H1 (cell line): ENCODE data around the gene CCDC171. TPM values are rescaled to one million over a fixed set of nuclear protein-coding genes. Genes with fewer than 3 reads are reported as not detected.

Source experiments
- CTCF ChIA-PET: fragments of 300-600 bp; sonication (Branson Sonifier 250); formaldehyde crosslinking; loops from one replicate; lab custom pipeline; 2021; ENCODE audit not compliant: partially characterized antibody; lab: Charles Lee
- POLR2A ChIA-PET: fragments of 300-600 bp; sonication (Branson Sonifier 250); formaldehyde crosslinking; loops from one replicate; lab custom pipeline; 2021; ENCODE audit warnings: inconsistent platforms; ENCODE audit not compliant: partially characterized antibody; lab: Charles Lee
- DNase-seq, 2 experiments: peaks; one replicate each; pipeline versions ENCODE4 v3.0.0 to v3.0.0-alpha.2; 2010 to 2022; ENCODE audit warnings: low spot score in 2 of 2, low read depth in 1 of 2, mixed read lengths in 1 of 2
- FAIRE-seq: peaks from 2 replicates; lab custom pipeline; 2011; peaks lifted over from hg19 to GRCh38; lab: Jason Lieb, UNC
- H2AFZ ChIP-seq: 2 replicates; pipeline ENCODE4 v1.8.1; 2012; ENCODE audit warnings: low read length, inconsistent platforms
- H2AK5ac ChIP-seq: 2 replicates; pipeline ENCODE4 v1.6.1; 2013; ENCODE audit warnings: low read depth, low read length
- H2BK120ac ChIP-seq: replicated peaks from 2 replicates; pipeline ENCODE3; 2013; ENCODE audit warnings: low read depth, low read length, inconsistent platforms
- H2BK12ac ChIP-seq: 2 replicates; pipeline ENCODE4 v1.6.1; 2013; ENCODE audit warnings: low read depth, low read length
- H2BK15ac ChIP-seq: 2 replicates; pipeline ENCODE4 v1.6.1; 2013; ENCODE audit warnings: low read length
- H2BK20ac ChIP-seq: 2 replicates; pipeline ENCODE4 v1.6.1; 2013; ENCODE audit warnings: low read length
- H2BK5ac ChIP-seq: 2 replicates; pipeline ENCODE4 v1.6.1; 2013; ENCODE audit warnings: low read depth, low read length
- H3K14ac ChIP-seq: 2 replicates; pipeline ENCODE4 v1.6.1; 2013; ENCODE audit warnings: inconsistent platforms; ENCODE audit not compliant: insufficient read length
- H3K18ac ChIP-seq: 2 replicates; pipeline ENCODE4 v1.6.1; 2013; ENCODE audit warnings: low read length; ENCODE audit errors: extremely low read depth
- H3K23ac ChIP-seq: 2 replicates; pipeline ENCODE4 v1.6.1; 2013; ENCODE audit warnings: inconsistent platforms; ENCODE audit not compliant: insufficient read length
- H3K23me2 ChIP-seq: 2 replicates; pipeline ENCODE4 v1.6.1; 2013; ENCODE audit warnings: low read depth, low read length
- H3K27ac ChIP-seq: 2 replicates; pipeline ENCODE4 v1.6.1; 2011; ENCODE audit warnings: low read depth, low read length, inconsistent platforms
- H3K27me3 ChIP-seq, 4 experiments: replicated peaks in 1 of 4; 1 replicate in 1 of 4; 2 replicates in 3 of 4; pipeline versions ENCODE4 v1.6.1 to v1.8.1; 2011 to 2013; ENCODE audit warnings: low read length in 3 of 4, mild to moderate bottlenecking in 3 of 4, inconsistent platforms in 2 of 4, mixed read lengths in 2 of 4, moderate library complexity in 1 of 4; ENCODE audit not compliant: control insufficient read depth in 3 of 4, insufficient read depth in 3 of 4; ENCODE audit errors: extremely low read depth in 1 of 4
- H3K36me3 ChIP-seq, 4 experiments: 2 replicates each; pipeline versions ENCODE4 v1.6.1 to v1.8.1; 2011 to 2013; ENCODE audit warnings: mild to moderate bottlenecking in 4 of 4, low read length in 3 of 4, moderate library complexity in 2 of 4, control low read depth in 1 of 4, inconsistent platforms in 1 of 4; ENCODE audit not compliant: insufficient read depth in 4 of 4, control insufficient read depth in 2 of 4
- H3K4ac ChIP-seq: replicated peaks from 2 replicates; pipeline ENCODE3; 2013; ENCODE audit warnings: low read length, low read depth, mixed read lengths, inconsistent platforms; ENCODE audit not compliant: insufficient read length
- H3K4me1 ChIP-seq, 4 experiments: replicated peaks in 1 of 4; 1 replicate in 1 of 4; 2 replicates in 3 of 4; pipeline versions ENCODE4 v1.6.1 to v1.8.1; 2011 to 2013; ENCODE audit warnings: low read length in 3 of 4, inconsistent platforms in 2 of 4, mixed read lengths in 1 of 4; ENCODE audit not compliant: insufficient read depth in 4 of 4, control insufficient read depth in 3 of 4
- H3K4me2 ChIP-seq, 2 experiments: 2 replicates each; pipeline versions ENCODE4 v1.6.1 to v1.8.1; 2011 to 2013; ENCODE audit warnings: low read depth in 2 of 2, low read length in 2 of 2, control low read depth in 1 of 2, inconsistent platforms in 1 of 2, mild to moderate bottlenecking in 1 of 2; ENCODE audit not compliant: insufficient read depth in 1 of 2
- H3K4me3 ChIP-seq, 4 experiments: fragments of 200-600, 300-600 bp in 1 of 4; sonication (generic), shearing (Covaris generic), sonication (Bioruptor Twin) in 1 of 4; 2 replicates each; pipeline versions ENCODE4 v1.5.1 to v1.8.1; 2011 to 2016; ENCODE audit warnings: low read length in 4 of 4, low read depth in 3 of 4, control low read depth in 2 of 4, inconsistent platforms in 2 of 4, mild to moderate bottlenecking in 2 of 4, mixed read lengths in 1 of 4, moderate library complexity in 1 of 4; ENCODE audit not compliant: insufficient read depth in 2 of 4; ENCODE audit errors: extremely low read depth in 1 of 4
- H3K56ac ChIP-seq: replicated peaks from 2 replicates; pipeline ENCODE3; 2013; ENCODE audit warnings: low read depth, mild to moderate bottlenecking, mixed read lengths, low read length, inconsistent platforms; ENCODE audit not compliant: insufficient read length
- H3K79me1 ChIP-seq: 2 replicates; pipeline ENCODE4 v1.6.1; 2013; ENCODE audit warnings: low read depth, low read length, control low read depth
- H3K79me2 ChIP-seq, 2 experiments: 2 replicates each; pipeline versions ENCODE4 v1.6.1 to v1.8.1; 2012 to 2013; ENCODE audit warnings: low read length in 2 of 2, mild to moderate bottlenecking in 2 of 2, inconsistent platforms in 1 of 2; ENCODE audit not compliant: insufficient read depth in 2 of 2, control insufficient read depth in 1 of 2
- H3K9ac ChIP-seq, 4 experiments: replicated peaks in 1 of 4; 1 replicate in 1 of 4; 2 replicates in 3 of 4; pipeline versions ENCODE4 v1.6.1 to v1.8.1; 2011 to 2013; ENCODE audit warnings: low read depth in 3 of 4, low read length in 3 of 4, control low read depth in 2 of 4, mild to moderate bottlenecking in 2 of 4, moderate library complexity in 2 of 4, inconsistent platforms in 1 of 4; ENCODE audit errors: extremely low read depth in 1 of 4
- H3K9me3 ChIP-seq, 2 experiments: 2 replicates each; pipeline versions ENCODE4 v1.6.1 to v1.8.1; 2012 to 2013; ENCODE audit warnings: mild to moderate bottlenecking in 2 of 2, moderate library complexity in 2 of 2, control low read depth in 1 of 2, inconsistent platforms in 1 of 2, low read depth in 1 of 2, low read length in 1 of 2, mixed read lengths in 1 of 2; ENCODE audit not compliant: insufficient read depth in 2 of 2
- H4K20me1 ChIP-seq, 2 experiments: replicated peaks in 1 of 2; 2 replicates each; pipeline versions ENCODE3 to v1.8.1; 2011 to 2013; ENCODE audit warnings: inconsistent platforms in 2 of 2, low read length in 2 of 2, mild to moderate bottlenecking in 1 of 2; ENCODE audit not compliant: insufficient read depth in 2 of 2, control insufficient read depth in 1 of 2
- H4K5ac ChIP-seq: 2 replicates; pipeline ENCODE4 v1.6.1; 2013; ENCODE audit warnings: low read length, low read depth, mixed read lengths, inconsistent platforms; ENCODE audit not compliant: insufficient read length
- H4K8ac ChIP-seq: 2 replicates; pipeline ENCODE4 v1.8.0; 2013; ENCODE audit warnings: mild to moderate bottlenecking, moderate library complexity, low read length, inconsistent platforms; ENCODE audit not compliant: insufficient read depth; ENCODE audit errors: extremely low read depth
- H4K91ac ChIP-seq: replicated peaks from 2 replicates; pipeline ENCODE3; 2013; ENCODE audit warnings: low read length, mixed read lengths, inconsistent platforms; ENCODE audit not compliant: insufficient read length
- BCL11A ChIP-seq, 2 experiments: IDR thresholded peaks; one replicate each; pipeline ENCODE4 v1.6.1; 2011; ENCODE audit warnings: low read depth in 2 of 2, low read length in 2 of 2, mild to moderate bottlenecking in 2 of 2
- BRCA1 ChIP-seq: IDR thresholded peaks from 2 replicates; pipeline ENCODE4 v1.6.1; 2012; ENCODE audit warnings: low read depth, low read length, improper control_type of control experiment
- CBX8 ChIP-seq: fragments of 300-800, 300-1000 bp; sonication (generic); IDR thresholded peaks from 2 replicates; pipeline ENCODE4 v1.7.1; 2016; ENCODE audit warnings: low read depth, low read length, borderline replicate concordance
- EP300 ChIP-seq, 2 experiments: IDR thresholded peaks; 1 replicate in 1 of 2; 2 replicates in 1 of 2; pipeline ENCODE4 v1.6.1; 2011 to 2012; ENCODE audit warnings: low read depth in 2 of 2, low read length in 2 of 2, mild to moderate bottlenecking in 2 of 2, borderline replicate concordance in 1 of 2, inconsistent platforms in 1 of 2, moderate library complexity in 1 of 2
- FOSL1 ChIP-seq: IDR thresholded peaks from 2 replicates; pipeline ENCODE4 v1.6.1; 2011; ENCODE audit warnings: mild to moderate bottlenecking, low read depth, low read length, moderate library complexity; ENCODE audit not compliant: insufficient read depth
- MAX ChIP-seq: IDR thresholded peaks from 2 replicates; pipeline ENCODE4 v1.6.1; 2012; ENCODE audit warnings: inconsistent platforms
- POLR2AphosphoS5 ChIP-seq: IDR thresholded peaks from 2 replicates; pipeline ENCODE4 v1.6.1; 2011; ENCODE audit warnings: low read depth, low read length
- RBBP5 ChIP-seq: IDR thresholded peaks from 2 replicates; pipeline ENCODE4 v1.7.1; 2012; ENCODE audit warnings: low read depth, mild to moderate bottlenecking, inconsistent platforms, low read length, moderate library complexity, borderline replicate concordance
- SP2 ChIP-seq: IDR thresholded peaks from 2 replicates; pipeline ENCODE4 v1.6.1; 2012; ENCODE audit warnings: mild to moderate bottlenecking, low read length, inconsistent platforms
- ZNF274 ChIP-seq: IDR thresholded peaks from 2 replicates; pipeline ENCODE4 v1.7.0; 2012; ENCODE audit warnings: low read length, borderline replicate concordance; ENCODE audit errors: extremely low read depth
- WGBS, 2 experiments: shearing (Covaris generic) in 1 of 2; methylation state at CpG; one replicate each; pipeline versions ENCODE4 v1.1.6 to v1.1.7; 2013 to 2015; ENCODE audit warnings: low lambda C conversion rate in 2 of 2, mixed read lengths in 2 of 2, inconsistent platforms in 1 of 2, low coverage in 1 of 2, missing lambda C conversion rate in 1 of 2; ENCODE audit not compliant: insufficient replicate concordance in 2 of 2, insufficient coverage in 1 of 2, insufficient read length in 1 of 2; ENCODE audit errors: extremely low coverage in 1 of 2, missing lambda C conversion rate in 1 of 2; 5-methylcytosine and 5-hydroxymethylcytosine counted together
- polyA plus RNA-seq, 7 experiments: library from polyadenylated mRNA; depleted of rRNA in 3 of 7; stranded (reverse) in 5 of 7; unstranded in 2 of 7; fragments of >200 nt in 5 of 7; fragments of 200-250 nt in 2 of 7; gene quantifications; 1 replicate in 5 of 7; 2 replicates in 1 of 7; 4 replicates in 1 of 7; pipeline versions ENCODE4 v1.2.1 to v1.2.3, GENCODE V29; 2011 to 2013; ENCODE audit warnings: missing spikeins in 2 of 7, mixed read lengths in 2 of 7
- total RNA-seq: library from RNA; stranded (reverse); fragmentation: NEBNext Ultra II Directional; extraction: Animal tissue kit (Norgen Biotek cat#: 25700); gene quantifications from 2 replicates; pipeline ENCODE4 v1.2.1, GENCODE V29; 2021
- TF ChIP-seq, protein P1 (sequence below): IDR thresholded peaks from 2 replicates; pipeline ENCODE4 v1.6.1; 2011; ENCODE audit warnings: low read length, improper control_type of control experiment

Gene CCDC171
- total and polyA plus RNA-seq, 2 of the 8 experiments (the other 6 are each of a cell fraction or from before 2014, with no cell fraction given): 0.83 to 2.3 TPM

DNA sequence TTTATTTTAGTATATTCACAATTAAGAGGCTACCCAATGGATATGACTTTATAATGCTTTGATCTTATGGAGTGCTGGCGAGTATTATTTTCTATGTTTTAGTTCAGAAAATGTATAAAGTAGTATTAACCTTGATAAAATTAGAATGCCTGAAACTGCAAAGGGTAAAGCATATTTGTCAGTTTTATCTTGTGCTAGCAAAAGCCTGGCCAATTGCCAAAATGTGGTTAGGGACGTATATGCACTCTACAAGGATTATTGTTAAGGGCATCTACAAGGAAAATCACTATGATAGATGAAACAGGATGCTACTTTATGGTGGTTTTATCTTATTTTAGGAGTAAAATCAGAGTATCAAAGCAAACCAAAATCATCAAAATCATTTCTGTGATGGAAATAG, 281.7 kb downstream of the CCDC171 start:
- TF ChIP-seq CBX8 (no peak), ZNF274 (no peak), EP300 (IDR thresholded peaks at IDR 0.05; ENCODE audit: borderline replicate concordance in 1 of 2, low read depth in 2 of 2, low read length in 2 of 2) (no peak), FOSL1 (no peak), POLR2AphosphoS5 (no peak), BRCA1 (no peak), BCL11A (IDR thresholded peaks at IDR 0.05; ENCODE audit: low read depth in 2 of 2, low read length in 2 of 2) (no peak), MAX (no peak), SP2 (no peak), RBBP5 (no peak)
- TF ChIP-seq, protein P1, sequence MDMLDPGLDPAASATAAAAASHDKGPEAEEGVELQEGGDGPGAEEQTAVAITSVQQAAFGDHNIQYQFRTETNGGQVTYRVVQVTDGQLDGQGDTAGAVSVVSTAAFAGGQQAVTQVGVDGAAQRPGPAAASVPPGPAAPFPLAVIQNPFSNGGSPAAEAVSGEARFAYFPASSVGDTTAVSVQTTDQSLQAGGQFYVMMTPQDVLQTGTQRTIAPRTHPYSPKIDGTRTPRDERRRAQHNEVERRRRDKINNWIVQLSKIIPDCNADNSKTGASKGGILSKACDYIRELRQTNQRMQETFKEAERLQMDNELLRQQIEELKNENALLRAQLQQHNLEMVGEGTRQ: no peak
- TF ChIP-seq, all 59 proteins: peak for 0
- no peak for DNase-seq
- no peaks in the 10 kb centered on the region for H3K9me3 ChIP-seq
- H3K27me3 ChIP-seq: no peaks in the 10 kb centered on the region
- no peak overlapping the region for H4K8ac ChIP-seq
- ChIA-PET POLR2A (no interaction called here), CTCF (interaction anchor here (1.1 to 1.9 kb wide), 2 partner anchors 8 to 299 kb away, joined by 5 to 6 read pairs; no protein-coding TSS in a partner anchor)
- no peaks in the 10 kb centered on the region for H3K79me2 ChIP-seq
- no peak for FAIRE-seq
- no peak overlapping the region for H3K18ac ChIP-seq
- no peaks in the 10 kb centered on the region for H3K79me1 ChIP-seq
- H3K4me1 ChIP-seq: no peaks in the 10 kb centered on the region
- H3K9ac ChIP-seq: no peak overlapping the region
- no peak overlapping the region for H3K4ac ChIP-seq
- no peak overlapping the region for H3K56ac ChIP-seq
- H3K14ac ChIP-seq: no peak overlapping the region
- WGBS, 2 experiments: 84% methylated on average over 2 of the region's 2 CpGs; no CpG with 5 or more reads in 1 of the 2 experiments
- no peak overlapping the region for H2BK20ac ChIP-seq
- H3K4me2 ChIP-seq: no peak overlapping the region
- H3K36me3 ChIP-seq: no peaks in the 10 kb centered on the region
- no peak overlapping the region for H2BK5ac ChIP-seq
- H3K27ac ChIP-seq: no peak overlapping the region
- no peaks in the 10 kb centered on the region for H3K23me2 ChIP-seq
- no peak overlapping the region for H4K5ac ChIP-seq
- H2AK5ac ChIP-seq: no peak overlapping the region
- H3K4me3 ChIP-seq: no peak overlapping the region
- H3K23ac ChIP-seq: no peak overlapping the region
- H4K20me1 ChIP-seq: no peaks in the 10 kb centered on the region
- H4K91ac ChIP-seq: no peak overlapping the region
- H2AFZ ChIP-seq: no peak overlapping the region
- no peak overlapping the region for H2BK12ac ChIP-seq
- H2BK120ac ChIP-seq: no peak overlapping the region
- no peak overlapping the region for H2BK15ac ChIP-seq
